K562 (cell line): ENCODE results near the gene SLC44A1. TPM values are rescaled to one million over a fixed set of nuclear protein-coding genes. Genes with fewer than 3 reads are reported as not detected.

Experiments used
- CC2D1A ChIP-seq: fragments of 450-650 bp; IDR thresholded peaks from 2 replicates; pipeline ENCODE4 v1.6.1; 2017; ENCODE audit warnings: mild to moderate bottlenecking
- MECOM ChIP-seq: fragments of 250-450 bp; sonication (Bioruptor Pico); IDR thresholded peaks from 2 replicates; pipeline ENCODE4 v1.8.0; 2022; ENCODE audit warnings: inconsistent platforms
- PREB ChIP-seq: sonication (generic); formaldehyde crosslinking; IDR thresholded peaks from 2 replicates; pipeline ENCODE4 v1.8.1; 2023; ENCODE audit warnings: mild to moderate bottlenecking, missing genetic modification reagents
- REST ChIP-seq, 2 experiments: fragments of 450-650 bp; formaldehyde crosslinking in 1 of 2; IDR thresholded peaks; 2 replicates each; pipeline versions ENCODE4 v1.4.0 to v1.6.1; 2014 to 2020; ENCODE audit warnings: mild to moderate bottlenecking in 2 of 2, borderline replicate concordance in 1 of 2, low read depth in 1 of 2
- SMARCC2 ChIP-seq: fragments of 450-650 bp; IDR thresholded peaks from 2 replicates; pipeline ENCODE4 v1.6.1; 2017; ENCODE audit warnings: antibody characterized with exemption, moderate library complexity, mild to moderate bottlenecking, low read depth
- ZNF75A ChIP-seq: fragments of 450-650 bp; formaldehyde crosslinking; IDR thresholded peaks from 2 replicates; pipeline ENCODE4 v1.4.0; 2020; ENCODE audit warnings: mild to moderate bottlenecking
- polyA plus RNA-seq, 8 experiments: library from polyadenylated mRNA; depleted of rRNA in 4 of 8; stranded (reverse) in 5 of 8; unstranded in 3 of 8; fragments of >200 nt; fragmentation: Nextera tagmentation in 2 of 8; fragmentation: Illumina TruSeq in 1 of 8; extraction: Ambion mirVana in 2 of 8; extraction: Trizol in 1 of 8; gene quantifications; 2 replicates each; pipeline versions ENCODE4 v1.2.1 to v1.2.3, GENCODE V29; 2011 to 2014; ENCODE audit warnings: inconsistent platforms in 1 of 8, missing spikeins in 1 of 8
- total RNA-seq, 7 experiments: library from RNA; depleted of rRNA in 6 of 7; stranded (reverse); fragments of >200 nt in 6 of 7; fragmentation: Illumina TruSeq in 2 of 7; extraction: Trizol in 2 of 7; gene quantifications; 2 replicates each; pipeline versions ENCODE4 v1.2.1 to v1.2.3, GENCODE V29; 2011 to 2021; ENCODE audit warnings: low replicate concordance in 1 of 7

Gene SLC44A1
- total and polyA plus RNA-seq, 9 of the 15 experiments (the other 6 are each of a cell fraction or from before 2014, with no cell fraction given): 0.11 to 0.59 (median 0.30) TPM

- TF ChIP-seq REST (IDR thresholded peaks at IDR 0.05; ENCODE audit: borderline replicate concordance) (peak; percentile 86), REST (CRISPR knock-in tag; IDR thresholded peaks at IDR 0.05; ENCODE audit: low read depth) (no peak), SMARCC2 (no peak), PREB (no peak), ZNF75A (CRISPR knock-in tag) (no peak), CC2D1A (peak; percentile 49; the same call in 1 of the 2 replicates), MECOM (CRISPR knock-in tag) (no peak)
- TF ChIP-seq, all 486 proteins: peak for 10
These were observed 170.7 kb downstream of the SLC44A1 start (continued) for GRCh38 chr9:105414947-105415661.
